HCT116 (cell line): Measurements from ENCODE around the gene CD300C. TPM values are rescaled to one million over a fixed set of nuclear protein-coding genes. Genes with fewer than 3 reads are reported as not detected.

Source experiments
- ATAC-seq: fragments of 200-7000 bp; cut with Tn5 transposase; 2 replicates; pipeline ENCODE4 v1.9.1; 2020; ENCODE audit warnings: mild to moderate bottlenecking, moderate library complexity
- Bru-seq: library from RNA; stranded (reverse); fragments of 400-500 nt; gene quantifications from one replicate; lab custom pipeline; 2021; lab: Mats Ljungman, UMichigan
- BruChase-seq, 2 experiments: library from RNA; stranded (reverse); fragments of 400-500 nt; gene quantifications; one replicate each; lab custom pipeline; 2021; lab: Mats Ljungman, UMichigan
- BruUV-seq: library from RNA; stranded (reverse); fragments of 400-500 nt; replicated peaks from 2 replicates; lab custom pipeline; 2021; lab: Mats Ljungman, UMichigan
- CTCF ChIA-PET: fragments of 300-600 bp; sonication (Branson Sonifier 250); formaldehyde crosslinking; loops from one replicate; lab custom pipeline; 2021; ENCODE audit warnings: antibody characterized with exemption; lab: Charles Lee
- POLR2A ChIA-PET: fragments of 300-600, 350-600 bp; sonication (Branson Sonifier 250); formaldehyde crosslinking; loops from one replicate; lab custom pipeline; 2021; ENCODE audit warnings: antibody characterized with exemption; lab: Charles Lee
- RAD21 ChIA-PET, 2 experiments: fragments of 300-600 bp; sonication (Branson Sonifier 250); formaldehyde crosslinking; loops; one replicate each; lab custom pipeline; 2023; ENCODE audit warnings: low total read pairs in 2 of 2; ENCODE audit not compliant: uncharacterized antibody in 2 of 2, unreplicated experiment in 2 of 2, low non-redundant PET in 1 of 2; lab: Charles Lee
- DNase-seq: peaks from one replicate; pipeline ENCODE4 v3.0.0-alpha.2; 2010; ENCODE audit warnings: low read depth, low spot score
- H2AFZ ChIP-seq: fragments of 200-600 bp; shearing (Covaris generic), sonication (generic); 2 replicates; pipeline ENCODE4 v1.6.1; 2017; ENCODE audit warnings: low read depth, mixed run types, mixed read lengths, antibody characterized with exemption, low read length; ENCODE audit not compliant: poor library complexity, severe bottlenecking
- H3K27ac ChIP-seq: 2 replicates; pipeline ENCODE4 v1.5.1; 2012; ENCODE audit warnings: low read depth, low read length
- H3K27me3 ChIP-seq: fragments of 200-600 bp; sonication (generic); 2 replicates; pipeline ENCODE4 v1.6.1; 2016; ENCODE audit warnings: mixed run types, low read length, mixed read lengths; ENCODE audit not compliant: insufficient read depth
- H3K36me3 ChIP-seq, 2 experiments: fragments of 200-500 bp in 1 of 2; fragments of 200-600 bp in 1 of 2; sonication (Bioruptor generic) in 1 of 2; sonication (generic) in 1 of 2; 2 replicates each; pipeline versions ENCODE4 v1.5.1 to v1.6.1; 2014 to 2016; ENCODE audit warnings: low read length in 2 of 2, inconsistent platforms in 1 of 2, mixed read lengths in 1 of 2, mixed run types in 1 of 2; ENCODE audit not compliant: insufficient read depth in 2 of 2, control insufficient read depth in 1 of 2
- H3K4me1 ChIP-seq, 2 experiments: fragments of 200-600 bp in 1 of 2; sonication (generic) in 1 of 2; 2 replicates each; pipeline versions ENCODE4 v1.5.1 to v1.6.1; 2012 to 2017; ENCODE audit warnings: low read length in 2 of 2, inconsistent platforms in 1 of 2, mild to moderate bottlenecking in 1 of 2, mixed read lengths in 1 of 2, mixed run types in 1 of 2, moderate library complexity in 1 of 2; ENCODE audit not compliant: insufficient read depth in 2 of 2, control insufficient read depth in 1 of 2
- H3K4me2 ChIP-seq: fragments of 200-600 bp; sonication (generic); 2 replicates; pipeline ENCODE4 v1.6.1; 2017; ENCODE audit warnings: mixed run types, low read length, mixed read lengths
- H3K4me3 ChIP-seq, 2 experiments: fragments of 200-600 bp in 1 of 2; sonication (generic) in 1 of 2; replicated peaks in 1 of 2; 2 replicates each; pipeline ENCODE4 v1.5.1; 2011 to 2016; ENCODE audit warnings: low read length in 2 of 2, control low read depth in 1 of 2, low read depth in 1 of 2, mild to moderate bottlenecking in 1 of 2, mixed read lengths in 1 of 2, mixed run types in 1 of 2
- H3K79me2 ChIP-seq: fragments of 200-600 bp; sonication (generic); 2 replicates; pipeline ENCODE4 v1.6.1; 2017; ENCODE audit warnings: mild to moderate bottlenecking, mixed run types, low read length, moderate library complexity, mixed read lengths; ENCODE audit not compliant: insufficient read depth
- H3K9ac ChIP-seq: fragments of 200-600 bp; sonication (generic); 2 replicates; pipeline ENCODE4 v1.6.1; 2016; ENCODE audit warnings: low read length, mixed read lengths
- H3K9me2 ChIP-seq: fragments of 200-600 bp; sonication (generic), shearing (Covaris generic); 2 replicates; pipeline ENCODE4 v1.6.1; 2017; ENCODE audit warnings: mixed run types, mild to moderate bottlenecking, moderate library complexity; ENCODE audit not compliant: insufficient read depth
- H3K9me3 ChIP-seq, 2 experiments: fragments of 200-500 bp in 1 of 2; fragments of 200-600 bp in 1 of 2; sonication (Bioruptor generic) in 1 of 2; sonication (generic) in 1 of 2; 2 replicates each; pipeline ENCODE4 v1.6.1; 2014 to 2017; ENCODE audit warnings: low read length in 2 of 2, mixed read lengths in 2 of 2, inconsistent platforms in 1 of 2, low read depth in 1 of 2, mild to moderate bottlenecking in 1 of 2, mixed run types in 1 of 2, moderate library complexity in 1 of 2; ENCODE audit not compliant: control insufficient read depth in 1 of 2, insufficient read depth in 1 of 2
- H4K20me1 ChIP-seq: fragments of 200-600 bp; sonication (generic), shearing (Covaris generic); 2 replicates; pipeline ENCODE4 v1.6.1; 2017; ENCODE audit warnings: mixed run types, mild to moderate bottlenecking, moderate library complexity; ENCODE audit not compliant: insufficient read depth
- CTCF ChIP-seq, 3 experiments: fragments of 200-600 bp in 1 of 3; sonication (generic) in 1 of 3; IDR thresholded peaks in 2 of 3; conservative IDR thresholded peaks in 1 of 3; 2 replicates each; pipeline ENCODE4 v1.5.1; 2012 to 2017; ENCODE audit warnings: low read depth in 2 of 3, low read length in 2 of 3, antibody characterized with exemption in 1 of 3, borderline replicate concordance in 1 of 3, control low read depth in 1 of 3, mild to moderate bottlenecking in 1 of 3, mixed read lengths in 1 of 3, mixed run types in 1 of 3, moderate library complexity in 1 of 3; ENCODE audit not compliant: insufficient read depth in 1 of 3
- JUND ChIP-seq: IDR thresholded peaks from 2 replicates; pipeline ENCODE4 v1.6.1; 2012
- POLR2A ChIP-seq: IDR thresholded peaks from 2 replicates; pipeline ENCODE4 v1.7.0; 2011; ENCODE audit warnings: borderline replicate concordance; ENCODE audit not compliant: insufficient read depth, insufficient read length; ENCODE audit errors: extremely low read depth
- RAD21 ChIP-seq: IDR thresholded peaks from 2 replicates; pipeline ENCODE4 v1.6.1; 2012; ENCODE audit warnings: low read depth, mild to moderate bottlenecking
- REST ChIP-seq: IDR thresholded peaks from 2 replicates; pipeline ENCODE4 v1.6.1; 2012; ENCODE audit warnings: low read depth
- SRF ChIP-seq: IDR thresholded peaks from 2 replicates; pipeline ENCODE4 v1.6.1; 2012; ENCODE audit warnings: low read depth
- TCF7L2 ChIP-seq: IDR thresholded peaks from 2 replicates; pipeline ENCODE4 v1.7.0; 2011; ENCODE audit warnings: borderline replicate concordance, inconsistent platforms; ENCODE audit not compliant: insufficient read depth, insufficient read length; ENCODE audit errors: extremely low read depth
- YY1 ChIP-seq: IDR thresholded peaks from 2 replicates; pipeline ENCODE4 v1.6.1; 2011; ENCODE audit warnings: low read length, low read depth, moderate library complexity, mild to moderate bottlenecking; ENCODE audit not compliant: insufficient replicate concordance; ENCODE audit errors: extremely low read depth
- ZFX ChIP-seq: fragments of 450-650 bp; IDR thresholded peaks from 2 replicates; pipeline ENCODE4 v1.6.1; 2017
- ZNF274 ChIP-seq: fragments of 200-500 bp; sonication (Bioruptor generic); IDR thresholded peaks from 2 replicates; pipeline ENCODE4 v1.6.1; 2014; ENCODE audit warnings: mild to moderate bottlenecking, low read depth, low read length, inconsistent platforms
- intact Hi-C: fragments of 100-400 bp; cut with micrococcal nuclease; formaldehyde crosslinking; loops from 2 replicates; pipeline ENCODE4 v1.10.0; 2022
- long read RNA-seq: library from polyadenylated mRNA; unstranded; transcript quantifications from one replicate; pipeline ENCODE4 v2.0.0, GENCODE V29; 2021; ENCODE audit not compliant: unreplicated experiment
- polyA plus RNA-seq: library from polyadenylated mRNA; unstranded; fragments of >200 nt; gene quantifications from 2 replicates; pipeline ENCODE4 v1.2.1, GENCODE V29; 2012; ENCODE audit warnings: missing spikeins
- total RNA-seq: library from RNA; stranded (reverse); gene quantifications from one replicate; pipeline ENCODE4 v1.2.1, GENCODE V29; 2021; ENCODE audit not compliant: unreplicated experiment
- TF ChIP-seq, protein P1 (sequence below): IDR thresholded peaks from 2 replicates; pipeline ENCODE4 v1.6.1; 2012

The CD300C gene
- total RNA-seq: 0.15 TPM
- 0.38 and 0.45 TPM in 2 replicates for polyA plus RNA-seq
- Bru-seq, nascent RNA: percentile 27 among the genes with signal in this experiment
- BruChase-seq, experiment 1, labeled RNA remaining after a 6-hour chase: percentile 11 among the genes with signal in this experiment
- percentile 15 among the genes with signal in this experiment for BruChase-seq, experiment 2, labeled RNA remaining after a 2-hour chase
- long read RNA-seq: 0 reads

GRCh38 chr17:74545843-74546230, at the start of gene CD300C:
CD300C (minus strand) TSS chr17:74546115; CDS start chr17:74545782, 333 bp downstream.
- Histone ChIP-seq H3K36me3 (no peaks in the 10 kb centered on the region), H3K27ac (no peak within 1 kb of the TSS), H3K79me2 (no peaks in the 10 kb centered on the region), H3K4me1 (peaks cover 0 to 5% of the 10 kb centered on the region in 2 experiments; a peak in 1 of 4 replicates), H2AFZ (no peak within 1 kb of the TSS), H3K9ac (no peak within 1 kb of the TSS), H3K9me2 (no peaks in the 10 kb centered on the region), H3K4me2 (no peak within 1 kb of the TSS), H3K9me3 (no peaks in the 10 kb centered on the region), H3K4me3 (no peak within 1 kb of the TSS), H3K27me3 (no peaks in the 10 kb centered on the region), H4K20me1 (no peaks in the 10 kb centered on the region)
- ChIA-PET CTCF (interaction anchor here (0.7 kb wide), 1 partner anchor 13 kb away, joined by 3 read pairs; no protein-coding TSS in a partner anchor), RAD21 (no interaction called here), POLR2A (no interaction called here)
- intact Hi-C loops: no loop called here
- DNase-seq (no peak), ATAC-seq (peak; percentile 37; the same call in 1 of the 2 replicates)
- BruUV-seq: no TSS peak
- TF ChIP-seq POLR2A: no peak
- TF ChIP-seq, protein P1, sequence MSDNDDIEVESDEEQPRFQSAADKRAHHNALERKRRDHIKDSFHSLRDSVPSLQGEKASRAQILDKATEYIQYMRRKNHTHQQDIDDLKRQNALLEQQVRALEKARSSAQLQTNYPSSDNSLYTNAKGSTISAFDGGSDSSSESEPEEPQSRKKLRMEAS: no peak
- no peak for TF ChIP-seq REST
- no peak for TF ChIP-seq CTCF (IDR thresholded peaks at IDR 0.05 in 2 of 3, conservative IDR thresholded peaks at IDR 0.05 in 1 of 3; ENCODE audit: borderline replicate concordance in 1 of 3, insufficient read depth in 1 of 3, low read depth in 2 of 3, low read length in 2 of 3)
- TF ChIP-seq TCF7L2: no peak
- TF ChIP-seq SRF: no peak
- no peak for TF ChIP-seq ZFX
- no peak for TF ChIP-seq YY1
- TF ChIP-seq JUND: no peak
- no peak for TF ChIP-seq RAD21
- TF ChIP-seq ZNF274: no peak
